WTC11 (cell line): ENCODE results near the gene CACNB1. TPM values are rescaled to one million over a fixed set of nuclear protein-coding genes. Genes with fewer than 3 reads are reported as not detected.

Experiments used
- ATAC-seq: fragments of 200-7000 bp; cut with Tn5 transposase; 2 replicates; pipeline ENCODE4 v1.10.0; 2021; ENCODE audit warnings: mild to moderate bottlenecking, moderate library complexity
- CTCF ChIA-PET: fragments of 300-600 bp; sonication (Branson Sonifier 250); formaldehyde crosslinking; loops from one replicate; lab custom pipeline; 2021; ENCODE audit warnings: antibody characterized with exemption; lab: Charles Lee
- POLR2A ChIA-PET: fragments of 350-600 bp; sonication (Branson Sonifier 250); formaldehyde crosslinking; loops from one replicate; lab custom pipeline; 2021; ENCODE audit warnings: antibody characterized with exemption; lab: Charles Lee
- DNase-seq: peaks from one replicate; pipeline ENCODE4 v3.0.0; 2021; ENCODE audit warnings: low spot score
- H3K27ac Mint-ChIP-seq: 2 replicates; pipeline ENCODE4 v1.8.0; 2021; ENCODE audit warnings: mixed read lengths
- H3K27me3 Mint-ChIP-seq: 2 replicates; pipeline ENCODE4 v1.8.0; 2021; ENCODE audit warnings: low read depth, mild to moderate bottlenecking, moderate library complexity, mixed read lengths
- H3K36me3 Mint-ChIP-seq: 2 replicates; pipeline ENCODE4 v1.8.0; 2021; ENCODE audit warnings: mixed read lengths
- H3K4me1 Mint-ChIP-seq: 2 replicates; pipeline ENCODE4 v1.8.0; 2022; ENCODE audit warnings: mixed read lengths
- H3K4me3 Mint-ChIP-seq: 2 replicates; pipeline ENCODE4 v1.8.0; 2021; ENCODE audit warnings: mild to moderate bottlenecking, moderate library complexity, mixed read lengths
- H3K9me3 Mint-ChIP-seq: 2 replicates; pipeline ENCODE4 v1.8.0; 2021; ENCODE audit warnings: mixed read lengths
- EMX1 ChIP-seq: fragments of 250-450 bp; sonication (Bioruptor Pico); IDR thresholded peaks from 2 replicates; pipeline ENCODE4 v1.8.0; 2021; ENCODE audit warnings: mild to moderate bottlenecking
- FOXJ3 ChIP-seq: sonication (generic); formaldehyde crosslinking; IDR thresholded peaks from 2 replicates; pipeline ENCODE4 v1.9.0; 2021; ENCODE audit warnings: missing genetic modification reagents, mild to moderate bottlenecking, borderline replicate concordance
- JUN ChIP-seq: sonication (generic); formaldehyde crosslinking; IDR thresholded peaks from 2 replicates; pipeline ENCODE4 v1.8.0; 2023; ENCODE audit warnings: mild to moderate bottlenecking, missing genetic modification reagents
- MYBL2 ChIP-seq: sonication (generic); formaldehyde crosslinking; IDR thresholded peaks from 2 replicates; pipeline ENCODE4 v1.8.1; 2023; ENCODE audit warnings: mild to moderate bottlenecking, moderate library complexity, missing genetic modification reagents
- NFATC4 ChIP-seq: fragments of 250-450 bp; sonication (Bioruptor Pico); IDR thresholded peaks from 2 replicates; pipeline ENCODE4 v1.9.0; 2021; ENCODE audit warnings: mild to moderate bottlenecking
- NFYB ChIP-seq: sonication (generic); formaldehyde crosslinking; conservative IDR thresholded peaks from 2 replicates; pipeline ENCODE4 v1.8.0; 2022; ENCODE audit warnings: low read depth, missing genetic modification reagents
- NR1H2 ChIP-seq: sonication (generic); formaldehyde crosslinking; IDR thresholded peaks from 2 replicates; pipeline ENCODE4 v1.9.0; 2021; ENCODE audit warnings: mild to moderate bottlenecking, moderate library complexity, missing genetic modification reagents
- SMAD4 ChIP-seq: sonication (generic); formaldehyde crosslinking; IDR thresholded peaks from 2 replicates; pipeline ENCODE4 v1.8.0; 2022; ENCODE audit warnings: mild to moderate bottlenecking, missing genetic modification reagents
- SOX15 ChIP-seq: fragments of 250-450 bp; sonication (Bioruptor Pico); IDR thresholded peaks from 2 replicates; pipeline ENCODE4 v1.9.0; 2021; ENCODE audit warnings: mild to moderate bottlenecking
- TCF7 ChIP-seq: sonication (generic); formaldehyde crosslinking; IDR thresholded peaks from 2 replicates; pipeline ENCODE4 v1.8.0; 2022; ENCODE audit warnings: mild to moderate bottlenecking, low read depth, missing genetic modification reagents, moderate library complexity
- TEAD4 ChIP-seq: sonication (generic); formaldehyde crosslinking; IDR thresholded peaks from 2 replicates; pipeline ENCODE4 v1.8.0; 2022; ENCODE audit warnings: mild to moderate bottlenecking, missing genetic modification reagents
- ZNF232 ChIP-seq: sonication (generic); formaldehyde crosslinking; IDR thresholded peaks from 2 replicates; pipeline ENCODE4 v1.8.0; 2022; ENCODE audit warnings: mild to moderate bottlenecking, missing genetic modification reagents
- ZNF263 ChIP-seq: sonication (generic); formaldehyde crosslinking; IDR thresholded peaks from 2 replicates; pipeline ENCODE4 v1.8.1; 2022; ENCODE audit warnings: low read depth, mild to moderate bottlenecking, moderate library complexity, missing genetic modification reagents
- ZNF416 ChIP-seq: fragments of 250-450 bp; sonication (Bioruptor Pico); IDR thresholded peaks from 2 replicates; pipeline ENCODE4 v1.9.0; 2021; ENCODE audit warnings: mild to moderate bottlenecking, inconsistent platforms
- total RNA-seq: library from RNA; stranded (reverse); gene quantifications from 3 replicates; pipeline ENCODE4 v1.2.3, GENCODE V29; 2021
- TF ChIP-seq, protein P1 (sequence below): sonication (generic); formaldehyde crosslinking; conservative IDR thresholded peaks from 2 replicates; pipeline ENCODE4 v1.8.1; 2023; ENCODE audit warnings: mild to moderate bottlenecking, low read depth, missing genetic modification reagents, moderate library complexity
- TF ChIP-seq, protein P2 (sequence below): sonication (generic); formaldehyde crosslinking; IDR thresholded peaks from 2 replicates; pipeline ENCODE4 v1.8.1; 2023; ENCODE audit warnings: mild to moderate bottlenecking, moderate library complexity, missing genetic modification reagents
- TF ChIP-seq, protein P3 (sequence below): sonication (generic); formaldehyde crosslinking; IDR thresholded peaks from 2 replicates; pipeline ENCODE4 v1.8.1; 2022; ENCODE audit warnings: low read depth, mild to moderate bottlenecking, moderate library complexity, missing genetic modification reagents, borderline replicate concordance
- TF ChIP-seq, protein P4 (sequence below): sonication (generic); formaldehyde crosslinking; IDR thresholded peaks from 2 replicates; pipeline ENCODE4 v1.8.1; 2022; ENCODE audit warnings: low read depth, missing genetic modification reagents, borderline replicate concordance
- TF ChIP-seq, protein P5 (sequence below): fragments of 250-450 bp; sonication (Bioruptor Pico); IDR thresholded peaks from 2 replicates; pipeline ENCODE4 v2.1.2; 2022; ENCODE audit warnings: mild to moderate bottlenecking, moderate library complexity
- TF ChIP-seq, protein P6 (sequence below): sonication (generic); formaldehyde crosslinking; IDR thresholded peaks from 2 replicates; pipeline ENCODE4 v1.8.1; 2023; ENCODE audit warnings: mild to moderate bottlenecking, missing genetic modification reagents, moderate library complexity

The CACNB1 gene
- total RNA-seq, 1 experiment from 2014 or later, result 17.0 TPM

DNA sequence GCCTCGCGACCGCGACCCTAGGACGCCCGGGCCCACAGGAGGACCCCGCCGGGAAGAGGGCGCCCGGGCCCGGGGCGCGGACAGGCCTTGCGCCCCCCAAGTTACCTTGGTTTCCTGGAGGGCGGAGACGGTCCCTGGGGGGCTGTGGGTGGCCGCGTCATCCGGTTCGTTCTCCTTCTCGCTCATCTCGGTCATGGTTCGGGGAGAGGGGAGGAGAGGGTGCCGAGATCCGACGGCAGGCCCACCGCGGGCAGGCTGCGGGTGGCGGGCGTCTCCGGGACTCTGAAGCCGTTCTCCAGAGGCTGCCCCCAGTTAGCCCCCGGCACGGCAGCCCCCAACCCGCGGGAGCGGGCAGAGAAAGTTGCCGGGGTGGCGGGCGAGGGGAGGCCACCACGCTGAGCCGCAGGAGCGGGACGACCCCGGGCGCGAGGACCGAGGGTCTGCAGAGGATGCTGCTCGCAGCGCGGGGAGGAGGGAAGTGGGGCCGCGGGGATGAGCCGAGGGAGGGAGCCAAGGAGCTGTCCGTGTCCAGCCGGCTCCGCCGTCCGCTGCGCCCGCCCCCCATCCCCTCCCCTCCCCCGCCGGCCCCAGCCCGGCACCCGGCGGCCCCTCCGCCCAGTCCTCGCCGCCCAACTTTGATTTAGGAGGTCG is 28.0 kb upstream of the CACNB1 start, which contains the start of gene STAC2:
Gene STAC2 (minus strand): TSS at position 638 of the 651 bp plus-strand sequence. CDS start 443 bp downstream, at position 195.
- peaks cover 45% of the 10 kb centered on the region for H3K27me3 Mint-ChIP-seq
- peak within 1 kb of the TSS; percentile 80 for H3K4me3 Mint-ChIP-seq
- ATAC-seq (peak; percentile 6), DNase-seq (no peak)
- H3K27ac Mint-ChIP-seq, result peak within 1 kb of the TSS; percentile 26; the same call in 1 of the 2 replicates
- TF ChIP-seq, protein P1, sequence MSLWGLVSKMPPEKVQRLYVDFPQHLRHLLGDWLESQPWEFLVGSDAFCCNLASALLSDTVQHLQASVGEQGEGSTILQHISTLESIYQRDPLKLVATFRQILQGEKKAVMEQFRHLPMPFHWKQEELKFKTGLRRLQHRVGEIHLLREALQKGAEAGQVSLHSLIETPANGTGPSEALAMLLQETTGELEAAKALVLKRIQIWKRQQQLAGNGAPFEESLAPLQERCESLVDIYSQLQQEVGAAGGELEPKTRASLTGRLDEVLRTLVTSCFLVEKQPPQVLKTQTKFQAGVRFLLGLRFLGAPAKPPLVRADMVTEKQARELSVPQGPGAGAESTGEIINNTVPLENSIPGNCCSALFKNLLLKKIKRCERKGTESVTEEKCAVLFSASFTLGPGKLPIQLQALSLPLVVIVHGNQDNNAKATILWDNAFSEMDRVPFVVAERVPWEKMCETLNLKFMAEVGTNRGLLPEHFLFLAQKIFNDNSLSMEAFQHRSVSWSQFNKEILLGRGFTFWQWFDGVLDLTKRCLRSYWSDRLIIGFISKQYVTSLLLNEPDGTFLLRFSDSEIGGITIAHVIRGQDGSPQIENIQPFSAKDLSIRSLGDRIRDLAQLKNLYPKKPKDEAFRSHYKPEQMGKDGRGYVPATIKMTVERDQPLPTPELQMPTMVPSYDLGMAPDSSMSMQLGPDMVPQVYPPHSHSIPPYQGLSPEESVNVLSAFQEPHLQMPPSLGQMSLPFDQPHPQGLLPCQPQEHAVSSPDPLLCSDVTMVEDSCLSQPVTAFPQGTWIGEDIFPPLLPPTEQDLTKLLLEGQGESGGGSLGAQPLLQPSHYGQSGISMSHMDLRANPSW (CRISPR knock-in tag), result no peak
- no peak for TF ChIP-seq NR1H2 (CRISPR knock-in tag)
- TF ChIP-seq, protein P2, sequence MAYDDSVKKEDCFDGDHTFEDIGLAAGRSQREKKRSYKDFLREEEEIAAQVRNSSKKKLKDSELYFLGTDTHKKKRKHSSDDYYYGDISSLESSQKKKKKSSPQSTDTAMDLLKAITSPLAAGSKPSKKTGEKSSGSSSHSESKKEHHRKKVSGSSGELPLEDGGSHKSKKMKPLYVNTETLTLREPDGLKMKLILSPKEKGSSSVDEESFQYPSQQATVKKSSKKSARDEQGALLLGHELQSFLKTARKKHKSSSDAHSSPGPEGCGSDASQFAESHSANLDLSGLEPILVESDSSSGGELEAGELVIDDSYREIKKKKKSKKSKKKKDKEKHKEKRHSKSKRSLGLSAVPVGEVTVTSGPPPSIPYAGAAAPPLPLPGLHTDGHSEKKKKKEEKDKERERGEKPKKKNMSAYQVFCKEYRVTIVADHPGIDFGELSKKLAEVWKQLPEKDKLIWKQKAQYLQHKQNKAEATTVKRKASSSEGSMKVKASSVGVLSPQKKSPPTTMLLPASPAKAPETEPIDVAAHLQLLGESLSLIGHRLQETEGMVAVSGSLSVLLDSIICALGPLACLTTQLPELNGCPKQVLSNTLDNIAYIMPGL (CRISPR knock-in tag), result peak; percentile 35; the same call in 1 of the 2 replicates
- TF ChIP-seq, protein P3, sequence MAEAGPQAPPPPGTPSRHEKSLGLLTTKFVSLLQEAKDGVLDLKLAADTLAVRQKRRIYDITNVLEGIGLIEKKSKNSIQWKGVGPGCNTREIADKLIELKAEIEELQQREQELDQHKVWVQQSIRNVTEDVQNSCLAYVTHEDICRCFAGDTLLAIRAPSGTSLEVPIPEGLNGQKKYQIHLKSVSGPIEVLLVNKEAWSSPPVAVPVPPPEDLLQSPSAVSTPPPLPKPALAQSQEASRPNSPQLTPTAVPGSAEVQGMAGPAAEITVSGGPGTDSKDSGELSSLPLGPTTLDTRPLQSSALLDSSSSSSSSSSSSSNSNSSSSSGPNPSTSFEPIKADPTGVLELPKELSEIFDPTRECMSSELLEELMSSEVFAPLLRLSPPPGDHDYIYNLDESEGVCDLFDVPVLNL, result 0 out of 2 replicates have a peak, but pooled peaks have one; percentile 22
- 0 out of 2 replicates have a peak, but pooled peaks have one; percentile 12 for TF ChIP-seq MYBL2
- TF ChIP-seq NFYB (CRISPR knock-in tag), result 0 out of 2 replicates have a peak, but pooled peaks have one; percentile 2
- POLR2A ChIA-PET, result interaction anchor here (0.5 to 1.1 kb wide), 5 partner anchors 15 to 63 kb away, joined by 3 to 5 read pairs (median 3); partner anchors contain the start of gene RPL19
- H3K36me3 Mint-ChIP-seq, result no peaks in the 10 kb centered on the region
- CTCF ChIA-PET, result interaction anchor here (0.6 to 1.4 kb wide), 21 partner anchors 8 to 407 kb away, joined by 3 to 67 read pairs (median 4); partner anchors contain the start of genes ARL5C and RPL19
- H3K4me1 Mint-ChIP-seq, result peaks cover 11% of the 10 kb centered on the region
- no peaks in the 10 kb centered on the region for H3K9me3 Mint-ChIP-seq

DNA sequence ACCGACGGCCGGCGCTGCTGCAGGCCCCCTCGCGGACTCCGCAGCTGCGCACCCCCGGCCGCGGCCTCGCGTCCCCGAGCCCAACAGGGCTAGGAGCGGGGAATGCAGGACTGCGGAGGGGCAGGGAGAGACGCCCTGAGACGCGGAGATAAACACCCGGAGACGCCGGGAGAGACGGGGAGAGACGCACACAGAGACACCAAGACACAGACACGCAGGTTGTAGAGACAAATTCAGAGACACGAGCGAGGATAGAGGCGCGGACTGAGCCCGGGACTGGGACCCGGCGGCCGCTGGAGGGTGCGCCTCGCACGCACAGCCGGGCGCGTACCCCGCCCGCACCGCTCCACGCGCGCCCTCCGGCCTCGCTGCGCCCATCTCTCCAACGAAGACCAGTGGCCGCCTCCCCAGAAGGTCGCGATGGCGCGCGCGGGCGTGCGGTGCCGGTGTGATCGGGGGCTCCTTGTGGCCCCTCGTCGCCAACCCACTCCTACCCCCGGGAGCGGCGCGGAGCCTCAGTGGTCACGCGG is 27.4 kb upstream of the CACNB1 start:
- CTCF ChIA-PET, result interaction anchor here (3.4 kb wide), 1 partner anchor 11 kb away, joined by 40 read pairs; no protein-coding TSS in a partner anchor
- ATAC-seq, result no peak
- Mint-ChIP-seq H3K27me3 (peaks cover 47% of the 10 kb centered on the region), H3K4me1 (peaks cover 11% of the 10 kb centered on the region), H3K36me3 (no peaks in the 10 kb centered on the region), H3K27ac (no peak overlapping the region), H3K9me3 (no peaks in the 10 kb centered on the region), H3K4me3 (peak overlapping the region; percentile 80)
- TF ChIP-seq ZNF416, result no peak
- no peak for TF ChIP-seq TCF7
- TF ChIP-seq JUN (CRISPR knock-in tag), result no peak
- no peak for TF ChIP-seq SMAD4
- TF ChIP-seq, protein P4, sequence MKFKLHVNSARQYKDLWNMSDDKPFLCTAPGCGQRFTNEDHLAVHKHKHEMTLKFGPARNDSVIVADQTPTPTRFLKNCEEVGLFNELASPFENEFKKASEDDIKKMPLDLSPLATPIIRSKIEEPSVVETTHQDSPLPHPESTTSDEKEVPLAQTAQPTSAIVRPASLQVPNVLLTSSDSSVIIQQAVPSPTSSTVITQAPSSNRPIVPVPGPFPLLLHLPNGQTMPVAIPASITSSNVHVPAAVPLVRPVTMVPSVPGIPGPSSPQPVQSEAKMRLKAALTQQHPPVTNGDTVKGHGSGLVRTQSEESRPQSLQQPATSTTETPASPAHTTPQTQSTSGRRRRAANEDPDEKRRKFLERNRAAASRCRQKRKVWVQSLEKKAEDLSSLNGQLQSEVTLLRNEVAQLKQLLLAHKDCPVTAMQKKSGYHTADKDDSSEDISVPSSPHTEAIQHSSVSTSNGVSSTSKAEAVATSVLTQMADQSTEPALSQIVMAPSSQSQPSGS (CRISPR knock-in tag), result no peak
- TF ChIP-seq, protein P5, sequence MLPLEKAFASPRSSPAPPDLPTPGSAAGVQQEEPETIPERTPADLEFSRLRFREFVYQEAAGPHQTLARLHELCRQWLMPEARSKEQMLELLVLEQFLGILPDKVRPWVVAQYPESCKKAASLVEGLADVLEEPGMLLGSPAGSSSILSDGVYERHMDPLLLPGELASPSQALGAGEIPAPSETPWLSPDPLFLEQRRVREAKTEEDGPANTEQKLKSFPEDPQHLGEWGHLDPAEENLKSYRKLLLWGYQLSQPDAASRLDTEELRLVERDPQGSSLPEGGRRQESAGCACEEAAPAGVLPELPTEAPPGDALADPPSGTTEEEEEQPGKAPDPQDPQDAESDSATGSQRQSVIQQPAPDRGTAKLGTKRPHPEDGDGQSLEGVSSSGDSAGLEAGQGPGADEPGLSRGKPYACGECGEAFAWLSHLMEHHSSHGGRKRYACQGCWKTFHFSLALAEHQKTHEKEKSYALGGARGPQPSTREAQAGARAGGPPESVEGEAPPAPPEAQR (CRISPR knock-in tag), result no peak
- TF ChIP-seq ZNF232 (CRISPR knock-in tag), result no peak
- no peak for TF ChIP-seq SOX15
- no peak for TF ChIP-seq ZNF263 (CRISPR knock-in tag)
- TF ChIP-seq, protein P6, sequence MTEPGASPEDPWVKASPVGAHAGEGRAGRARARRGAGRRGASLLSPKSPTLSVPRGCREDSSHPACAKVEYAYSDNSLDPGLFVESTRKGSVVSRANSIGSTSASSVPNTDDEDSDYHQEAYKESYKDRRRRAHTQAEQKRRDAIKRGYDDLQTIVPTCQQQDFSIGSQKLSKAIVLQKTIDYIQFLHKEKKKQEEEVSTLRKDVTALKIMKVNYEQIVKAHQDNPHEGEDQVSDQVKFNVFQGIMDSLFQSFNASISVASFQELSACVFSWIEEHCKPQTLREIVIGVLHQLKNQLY, result no peak
- TF ChIP-seq TEAD4 (CRISPR knock-in tag), result no peak
- TF ChIP-seq NFATC4 (CRISPR knock-in tag), result no peak
- no peak for TF ChIP-seq EMX1 (CRISPR knock-in tag)
- TF ChIP-seq FOXJ3 (CRISPR knock-in tag), result no peak
- POLR2A ChIA-PET, result no interaction called here
- no peak for DNase-seq
